Measurements from ENCODE around the gene MAPK8IP1. TPM values are rescaled to one million over a fixed set of nuclear protein-coding genes. Genes with fewer than 3 reads are reported as not detected.

MAPK8IP1 gene
- polyA plus RNA-seq, 2 of the 4 experiments (the other 2 are of a cell fraction), result 2.6 to 5.8 TPM

GRCh38 chr11:45925550-45925949, 40.1 kb downstream of the MAPK8IP1 start:
- CTCF ChIA-PET, result interaction anchor here (1.3 to 1.6 kb wide), 2 partner anchors 40 to 314 kb away, joined by 3 to 10 read pairs; no protein-coding TSS in a partner anchor
- TF ChIP-seq NFE2L2 (conservative IDR thresholded peaks at IDR 0.05; ENCODE audit: low read length) (no peak), ELK1 (IDR thresholded peaks at IDR 0.05; ENCODE audit: low read depth, low read length) (no peak), MYC (IDR thresholded peaks at IDR 0.05; ENCODE audit: borderline replicate concordance, low read length) (no peak), CBX8 (IDR thresholded peaks at IDR 0.05) (no peak), ZFP36 (IDR thresholded peaks at IDR 0.05; ENCODE audit: borderline replicate concordance, partially characterized antibody) (no peak), HDAC2 (IDR thresholded peaks at IDR 0.05) (no peak), CEBPB (IDR thresholded peaks at IDR 0.05) (no peak), RAD21 (conservative IDR thresholded peaks at IDR 0.05 in 1 of 2, IDR thresholded peaks at IDR 0.05 in 1 of 2) (no peak)
- H3K27ac ChIP-seq, result no peak overlapping the region
- no peak for ATAC-seq
- no peak overlapping the region for H3K4me2 ChIP-seq
- H3K4me1 ChIP-seq, result peaks cover 11% of the 10 kb centered on the region
- no peak for DNase-seq (ENCODE audit: low read depth in 1 of 2, low spot score in 1 of 2)
- no peaks in the 10 kb centered on the region for H3K9me3 ChIP-seq
- POLR2A ChIA-PET, result interaction anchor here (2.0 kb wide), 1 partner anchor 8 kb away, joined by 7 read pairs; the partner anchor contains the start of gene PEX16
- 31% methylated on average over 3 of the region's 3 CpGs for WGBS (ENCODE audit: missing lambda C conversion rate)
- FAIRE-seq, result no peak
- H3K4me3 ChIP-seq, result no peak overlapping the region

GRCh38 chr11:45926001-45926401, 40.5 kb downstream of the MAPK8IP1 start:
- no peaks in the 10 kb centered on the region for H3K9me3 ChIP-seq
- no peak overlapping the region for H3K4me3 ChIP-seq
- no peak for TF ChIP-seq RAD21 (conservative IDR thresholded peaks at IDR 0.05 in 1 of 2, IDR thresholded peaks at IDR 0.05 in 1 of 2)
- TF ChIP-seq PBX3 (IDR thresholded peaks at IDR 0.05), result no peak
- TF ChIP-seq NR3C1 (IDR thresholded peaks at IDR 0.05), result no peak
- TF ChIP-seq ESRRA (IDR thresholded peaks at IDR 0.05; ENCODE audit: borderline replicate concordance, low read length), result no peak
- TF ChIP-seq MYC (IDR thresholded peaks at IDR 0.05; ENCODE audit: borderline replicate concordance, low read length), result no peak
- TF ChIP-seq EHF (CRISPR knock-in tag; IDR thresholded peaks at IDR 0.05), result no peak
- no peak for TF ChIP-seq CHD2 (IDR thresholded peaks at IDR 0.05; ENCODE audit: low read length, partially characterized antibody)
- no peak for TF ChIP-seq MAZ (IDR thresholded peaks at IDR 0.05; ENCODE audit: borderline replicate concordance, low read depth, low read length)
- no peak for TF ChIP-seq RNF2 (IDR thresholded peaks at IDR 0.05; ENCODE audit: borderline replicate concordance, low read depth)
- FAIRE-seq (no peak), ATAC-seq (no peak; a peak in 1 of 6 replicates), DNase-seq (ENCODE audit: low read depth in 1 of 2, low spot score in 1 of 2) (no peak)
- ChIA-PET POLR2A (interaction anchor here (2.0 kb wide), 1 partner anchor 8 kb away, joined by 7 read pairs; the partner anchor contains the start of gene PEX16), CTCF (interaction anchor here (1.3 to 1.6 kb wide), 2 partner anchors 39 to 313 kb away, joined by 3 to 10 read pairs; no protein-coding TSS in a partner anchor)
- no peak overlapping the region for H3K27ac ChIP-seq
- WGBS (ENCODE audit: missing lambda C conversion rate), result 64% methylated on average over 11 of the region's 12 CpGs
- no peak overlapping the region for H3K4me2 ChIP-seq
- H3K4me1 ChIP-seq, result peaks cover 11% of the 10 kb centered on the region

- FAIRE-seq, result no peak
- CTCF ChIA-PET, result interaction anchor here (0.6 to 1.9 kb wide), 6 partner anchors 9 to 173 kb away, joined by 3 to 10 read pairs (median 4); partner anchors contain the start of gene PEX16
- Histone ChIP-seq H3K4me1 (peaks cover 11% of the 10 kb centered on the region), H3K27ac (no peak overlapping the region), H3K4me3 (no peak overlapping the region), H3K4me2 (no peak overlapping the region), H3K9me3 (no peaks in the 10 kb centered on the region)
- 90% methylated on average over 7 of the region's 12 CpGs for whole genome bisulfite sequencing (ENCODE audit: missing lambda C conversion rate)
- POLR2A ChIA-PET, result interaction anchor here (2.0 kb wide), 1 partner anchor 9 kb away, joined by 7 read pairs; the partner anchor contains the start of gene PEX16
- TF ChIP-seq ZFP36 (IDR thresholded peaks at IDR 0.05; ENCODE audit: borderline replicate concordance, partially characterized antibody) (no peak), REST (IDR thresholded peaks at IDR 0.05) (no peak), MAX (IDR thresholded peaks at IDR 0.05) (no peak), CHD2 (IDR thresholded peaks at IDR 0.05; ENCODE audit: low read length, partially characterized antibody) (no peak)
- peak; percentile 2; a peak in 1 of 6 replicates for ATAC-seq
- DNase-seq (ENCODE audit: low read depth in 1 of 2, low spot score in 1 of 2), result no peak
Observed at GRCh38 chr11:45926536-45927331, 41.3 kb downstream of the MAPK8IP1 start.

All from A549 (cell line).